ENCODE results near the gene ATP6V1E1. TPM values are rescaled to one million over a fixed set of nuclear protein-coding genes. Genes with fewer than 3 reads are reported as not detected.

The ATP6V1E1 gene
- total and polyA plus RNA-seq, 9 of the 15 experiments (the other 6 are each of a cell fraction or from before 2014, with no cell fraction given), result 122 to 249 (median 179) TPM

DNA sequence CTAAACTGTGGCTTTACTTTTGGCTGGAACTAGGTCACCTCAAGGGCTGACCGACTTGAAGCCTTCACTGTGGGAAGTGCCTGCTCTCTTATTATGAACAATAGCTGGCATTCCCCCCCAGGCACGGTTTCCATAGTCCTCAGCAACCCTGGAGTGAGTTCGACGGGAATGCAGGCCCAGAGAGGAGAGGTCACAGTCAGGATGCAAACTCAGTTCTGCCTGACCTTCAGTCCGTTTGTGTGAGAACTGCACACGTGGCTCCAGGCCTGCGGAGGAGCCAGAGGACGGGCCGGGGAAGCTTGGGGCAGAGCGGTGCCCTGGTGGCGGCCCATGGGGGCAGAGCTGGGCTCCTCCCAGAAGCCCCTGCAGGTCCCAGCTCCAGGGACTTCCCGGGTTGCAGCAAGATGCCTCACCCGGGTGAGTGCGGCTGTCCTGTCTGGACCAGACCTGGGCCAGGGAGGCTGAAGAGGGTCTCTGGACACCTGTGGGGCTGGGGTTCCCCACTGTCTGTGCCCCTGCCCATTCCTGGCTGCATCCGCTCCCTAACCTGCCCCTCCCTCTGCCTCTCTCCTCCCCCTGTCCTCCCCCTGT lies 48.0 kb downstream of the ATP6V1E1 start:
- H2AFZ ChIP-seq (ENCODE audit: low read depth, low read length), result peak overlapping the region; percentile 63
- 30% methylated on average over 15 of the region's 15 CpGs for WGBS (ENCODE audit: insufficient coverage, low coverage, missing lambda C conversion rate)
- ATAC-seq, result peak; percentile 46
- no peaks in the 10 kb centered on the region for H3K36me3 ChIP-seq (ENCODE audit: control insufficient read depth, insufficient read depth, low read length)
- BruUV-seq (replicated peaks), result no TSS peak
- no peaks in the 10 kb centered on the region for H4K20me1 ChIP-seq (replicated peaks; ENCODE audit: control insufficient read depth, insufficient read depth, low read length)
- CTCF ChIA-PET (ENCODE audit: low intra/inter-chr PET ratio), result no interaction called here
- H3K27ac ChIP-seq (ENCODE audit: extremely low read depth, low read depth, low read length), result no peak overlapping the region
- POLR2A ChIA-PET, result interaction anchor here (0.7 to 3.3 kb wide), 4 partner anchors 7 to 189 kb away, joined by 3 to 15 read pairs (median 4); no protein-coding TSS in a partner anchor
- no peak overlapping the region for H3K4me3 ChIP-seq
- H3K27me3 ChIP-seq (ENCODE audit: control insufficient read depth in 2 of 2, insufficient read depth in 2 of 2, low read length in 2 of 2), result peaks cover 4 to 31% of the 10 kb centered on the region in 2 experiments; a peak in 3 of 5 replicates
- no peak overlapping the region for H3K4me2 ChIP-seq (ENCODE audit: insufficient read depth, low read length)
- peak overlapping the region in 1 of 2 experiments; percentile 48; a peak in 2 of 4 replicates for H3K9ac ChIP-seq (ENCODE audit: insufficient read depth in 1 of 2, low read depth in 2 of 2, low read length in 2 of 2)
- no peaks in the 10 kb centered on the region for H3K79me2 ChIP-seq (ENCODE audit: control insufficient read depth, insufficient read depth, low read length)
- no peaks in the 10 kb centered on the region for H3K9me1 ChIP-seq (ENCODE audit: control insufficient read depth, insufficient read depth, low read length)
- no peaks in the 10 kb centered on the region for H3K9me3 ChIP-seq (replicated peaks; ENCODE audit: control insufficient read depth, insufficient read depth, low read depth, low read length)
- FAIRE-seq, result peak; percentile 74
- peak in 2 of 4 experiments; percentile 15 to 37 for DNase-seq (ENCODE audit: extremely low read depth in 1 of 4, low spot score in 3 of 4)
- in situ Hi-C loops (cut with MboI) (no loop called here), intact Hi-C loops (cut with micrococcal nuclease) (no loop called here)
- H3K4me1 ChIP-seq (replicated peaks in 1 of 2; ENCODE audit: control insufficient read depth in 2 of 2, insufficient read depth in 2 of 2, low read length in 2 of 2), result peaks cover 9 to 24% of the 10 kb centered on the region in 2 experiments; a peak in 4 of 5 replicates
- TF ChIP-seq L3MBTL2 (IDR thresholded peaks at IDR 0.05) (peak; percentile 50), ZNF561 (CRISPR knock-in tag; conservative IDR thresholded peaks at IDR 0.05) (no peak), PRPF4 (IDR thresholded peaks at IDR 0.05; ENCODE audit: insufficient read depth, low read depth, low read length, poor library complexity, severe bottlenecking) (no peak), SAFB2 (IDR thresholded peaks at IDR 0.05; ENCODE audit: borderline replicate concordance, low read depth, low read length, severe bottlenecking) (no peak), FOXP1 (CRISPR knock-in tag; IDR thresholded peaks at IDR 0.05) (no peak), GTF2A2 (tag; IDR thresholded peaks at IDR 0.05) (no peak), FUS (optimal IDR thresholded peaks at IDR 0.05; ENCODE audit: low read depth, low read length) (no peak), ZNF24 (IDR thresholded peaks at IDR 0.05) (no peak), HDGF (IDR thresholded peaks at IDR 0.05) (no peak), TAF9B (IDR thresholded peaks at IDR 0.05; ENCODE audit: partially characterized antibody) (no peak)
- TF ChIP-seq, protein P1, sequence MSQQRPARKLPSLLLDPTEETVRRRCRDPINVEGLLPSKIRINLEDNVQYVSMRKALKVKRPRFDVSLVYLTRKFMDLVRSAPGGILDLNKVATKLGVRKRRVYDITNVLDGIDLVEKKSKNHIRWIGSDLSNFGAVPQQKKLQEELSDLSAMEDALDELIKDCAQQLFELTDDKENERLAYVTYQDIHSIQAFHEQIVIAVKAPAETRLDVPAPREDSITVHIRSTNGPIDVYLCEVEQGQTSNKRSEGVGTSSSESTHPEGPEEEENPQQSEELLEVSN (IDR thresholded peaks at IDR 0.05; ENCODE audit: borderline replicate concordance in 1 of 2, extremely low read depth in 1 of 2, insufficient read depth in 1 of 2, insufficient read length in 1 of 2, low read depth in 1 of 2, low read length in 1 of 2, poor library complexity in 1 of 2, severe bottlenecking in 1 of 2), result peak in 1 of 2 experiments; percentile 18
- TF ChIP-seq, protein P2, sequence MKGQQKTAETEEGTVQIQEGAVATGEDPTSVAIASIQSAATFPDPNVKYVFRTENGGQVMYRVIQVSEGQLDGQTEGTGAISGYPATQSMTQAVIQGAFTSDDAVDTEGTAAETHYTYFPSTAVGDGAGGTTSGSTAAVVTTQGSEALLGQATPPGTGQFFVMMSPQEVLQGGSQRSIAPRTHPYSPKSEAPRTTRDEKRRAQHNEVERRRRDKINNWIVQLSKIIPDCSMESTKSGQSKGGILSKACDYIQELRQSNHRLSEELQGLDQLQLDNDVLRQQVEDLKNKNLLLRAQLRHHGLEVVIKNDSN (CRISPR knock-in tag; IDR thresholded peaks at IDR 0.05), result peak; percentile 54
- TF ChIP-seq, protein P3, sequence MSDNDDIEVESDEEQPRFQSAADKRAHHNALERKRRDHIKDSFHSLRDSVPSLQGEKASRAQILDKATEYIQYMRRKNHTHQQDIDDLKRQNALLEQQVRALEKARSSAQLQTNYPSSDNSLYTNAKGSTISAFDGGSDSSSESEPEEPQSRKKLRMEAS (CRISPR knock-in tag; IDR thresholded peaks at IDR 0.05), result peak; percentile 48
- TF ChIP-seq, protein P4, sequence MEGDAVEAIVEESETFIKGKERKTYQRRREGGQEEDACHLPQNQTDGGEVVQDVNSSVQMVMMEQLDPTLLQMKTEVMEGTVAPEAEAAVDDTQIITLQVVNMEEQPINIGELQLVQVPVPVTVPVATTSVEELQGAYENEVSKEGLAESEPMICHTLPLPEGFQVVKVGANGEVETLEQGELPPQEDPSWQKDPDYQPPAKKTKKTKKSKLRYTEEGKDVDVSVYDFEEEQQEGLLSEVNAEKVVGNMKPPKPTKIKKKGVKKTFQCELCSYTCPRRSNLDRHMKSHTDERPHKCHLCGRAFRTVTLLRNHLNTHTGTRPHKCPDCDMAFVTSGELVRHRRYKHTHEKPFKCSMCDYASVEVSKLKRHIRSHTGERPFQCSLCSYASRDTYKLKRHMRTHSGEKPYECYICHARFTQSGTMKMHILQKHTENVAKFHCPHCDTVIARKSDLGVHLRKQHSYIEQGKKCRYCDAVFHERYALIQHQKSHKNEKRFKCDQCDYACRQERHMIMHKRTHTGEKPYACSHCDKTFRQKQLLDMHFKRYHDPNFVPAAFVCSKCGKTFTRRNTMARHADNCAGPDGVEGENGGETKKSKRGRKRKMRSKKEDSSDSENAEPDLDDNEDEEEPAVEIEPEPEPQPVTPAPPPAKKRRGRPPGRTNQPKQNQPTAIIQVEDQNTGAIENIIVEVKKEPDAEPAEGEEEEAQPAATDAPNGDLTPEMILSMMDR (IDR thresholded peaks at IDR 0.05 in 2 of 3, conservative IDR thresholded peaks at IDR 0.05 in 1 of 3; ENCODE audit: insufficient read depth in 2 of 3, low read depth in 1 of 3, low read length in 3 of 3), result peak in 2 of 3 experiments; percentile 8 to 43; a peak in 3 of 6 replicates
- TF ChIP-seq, protein P5, sequence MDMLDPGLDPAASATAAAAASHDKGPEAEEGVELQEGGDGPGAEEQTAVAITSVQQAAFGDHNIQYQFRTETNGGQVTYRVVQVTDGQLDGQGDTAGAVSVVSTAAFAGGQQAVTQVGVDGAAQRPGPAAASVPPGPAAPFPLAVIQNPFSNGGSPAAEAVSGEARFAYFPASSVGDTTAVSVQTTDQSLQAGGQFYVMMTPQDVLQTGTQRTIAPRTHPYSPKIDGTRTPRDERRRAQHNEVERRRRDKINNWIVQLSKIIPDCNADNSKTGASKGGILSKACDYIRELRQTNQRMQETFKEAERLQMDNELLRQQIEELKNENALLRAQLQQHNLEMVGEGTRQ (CRISPR knock-in tag; IDR thresholded peaks at IDR 0.05), result 0 out of 2 replicates have a peak, but pooled peaks have one; percentile 35
